GM12875 (cell line): ENCODE measurements around the gene DYNC1I1.

ENCODE experiments used
- H3K4me3 ChIP-seq: one replicate; pipeline ENCODE4 v1.5.1; 2011; ENCODE audit warnings: low read depth, low read length, control low read depth
- TF ChIP-seq, protein P1 (sequence below): IDR thresholded peaks from 2 replicates; pipeline ENCODE4 v1.5.1; 2011; ENCODE audit warnings: low read depth, mild to moderate bottlenecking, control low read depth, inconsistent platforms, low read length, moderate library complexity, borderline replicate concordance; ENCODE audit not compliant: insufficient read depth

The DYNC1I1 gene

DNA sequence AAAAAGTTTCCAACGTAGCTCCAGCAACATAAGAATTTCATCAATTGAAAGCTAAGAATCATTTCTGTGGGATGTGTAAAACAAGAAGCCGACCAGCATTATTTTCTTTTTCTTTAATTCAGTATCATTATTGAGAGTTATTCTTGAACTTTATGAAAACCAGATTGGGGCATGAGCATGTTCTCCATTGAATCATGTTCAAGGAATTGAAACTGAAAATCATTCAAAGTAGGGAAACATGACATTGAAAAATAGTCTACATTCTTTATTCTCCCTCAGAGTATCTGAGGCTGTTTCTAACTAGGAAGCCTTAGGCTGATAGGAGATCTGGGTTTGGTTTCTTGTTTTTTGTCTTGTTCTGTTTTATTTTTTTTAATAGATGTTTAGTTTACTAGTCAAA lies 253.7 kb downstream of the DYNC1I1 start:
- TF ChIP-seq, protein P1, sequence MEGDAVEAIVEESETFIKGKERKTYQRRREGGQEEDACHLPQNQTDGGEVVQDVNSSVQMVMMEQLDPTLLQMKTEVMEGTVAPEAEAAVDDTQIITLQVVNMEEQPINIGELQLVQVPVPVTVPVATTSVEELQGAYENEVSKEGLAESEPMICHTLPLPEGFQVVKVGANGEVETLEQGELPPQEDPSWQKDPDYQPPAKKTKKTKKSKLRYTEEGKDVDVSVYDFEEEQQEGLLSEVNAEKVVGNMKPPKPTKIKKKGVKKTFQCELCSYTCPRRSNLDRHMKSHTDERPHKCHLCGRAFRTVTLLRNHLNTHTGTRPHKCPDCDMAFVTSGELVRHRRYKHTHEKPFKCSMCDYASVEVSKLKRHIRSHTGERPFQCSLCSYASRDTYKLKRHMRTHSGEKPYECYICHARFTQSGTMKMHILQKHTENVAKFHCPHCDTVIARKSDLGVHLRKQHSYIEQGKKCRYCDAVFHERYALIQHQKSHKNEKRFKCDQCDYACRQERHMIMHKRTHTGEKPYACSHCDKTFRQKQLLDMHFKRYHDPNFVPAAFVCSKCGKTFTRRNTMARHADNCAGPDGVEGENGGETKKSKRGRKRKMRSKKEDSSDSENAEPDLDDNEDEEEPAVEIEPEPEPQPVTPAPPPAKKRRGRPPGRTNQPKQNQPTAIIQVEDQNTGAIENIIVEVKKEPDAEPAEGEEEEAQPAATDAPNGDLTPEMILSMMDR = no peak
- H3K4me3 ChIP-seq = no peak overlapping the region

DNA sequence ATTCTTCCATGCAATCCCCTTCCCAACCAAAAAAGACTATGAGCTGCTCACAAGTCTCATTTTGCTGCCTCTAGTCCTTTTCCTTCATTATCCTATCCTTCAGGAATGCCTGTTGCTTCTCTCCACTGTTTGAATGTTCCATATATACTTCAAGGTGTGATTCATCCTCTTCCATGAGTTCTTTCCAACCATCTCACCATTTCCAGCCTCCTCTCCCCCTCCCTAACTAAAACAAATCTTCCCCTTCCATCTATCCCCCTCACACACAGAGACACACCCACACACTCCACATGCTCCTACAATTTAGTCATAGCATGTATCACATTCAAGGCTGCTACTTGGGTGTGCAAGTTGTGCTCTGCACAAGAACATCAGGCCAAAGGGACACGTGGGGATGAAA lies 254.3 kb downstream of the DYNC1I1 start:
- TF ChIP-seq, protein P1 = no peak
- no peak overlapping the region for H3K4me3 ChIP-seq

DNA sequence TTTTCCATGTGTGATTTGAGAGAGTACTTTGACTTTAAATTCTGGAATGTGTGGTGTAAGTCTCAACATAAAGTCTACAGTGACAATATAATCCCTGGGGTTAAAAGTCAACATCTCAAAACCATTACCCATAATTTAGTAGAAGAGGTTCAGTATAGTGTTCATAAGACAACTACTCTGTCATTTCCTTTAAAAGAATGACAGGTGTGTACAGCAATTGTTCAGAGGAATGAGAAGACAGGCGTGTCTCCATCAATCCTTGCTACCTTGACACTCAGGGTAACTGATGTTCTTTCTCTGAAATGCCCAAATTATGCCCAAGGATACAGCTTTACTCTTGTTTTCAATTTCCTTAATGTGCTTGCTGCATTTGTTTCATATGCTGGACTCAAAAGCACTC lies 256.4 kb downstream of the DYNC1I1 start:
- TF ChIP-seq, protein P1 = no peak
- no peak overlapping the region for H3K4me3 ChIP-seq

DNA sequence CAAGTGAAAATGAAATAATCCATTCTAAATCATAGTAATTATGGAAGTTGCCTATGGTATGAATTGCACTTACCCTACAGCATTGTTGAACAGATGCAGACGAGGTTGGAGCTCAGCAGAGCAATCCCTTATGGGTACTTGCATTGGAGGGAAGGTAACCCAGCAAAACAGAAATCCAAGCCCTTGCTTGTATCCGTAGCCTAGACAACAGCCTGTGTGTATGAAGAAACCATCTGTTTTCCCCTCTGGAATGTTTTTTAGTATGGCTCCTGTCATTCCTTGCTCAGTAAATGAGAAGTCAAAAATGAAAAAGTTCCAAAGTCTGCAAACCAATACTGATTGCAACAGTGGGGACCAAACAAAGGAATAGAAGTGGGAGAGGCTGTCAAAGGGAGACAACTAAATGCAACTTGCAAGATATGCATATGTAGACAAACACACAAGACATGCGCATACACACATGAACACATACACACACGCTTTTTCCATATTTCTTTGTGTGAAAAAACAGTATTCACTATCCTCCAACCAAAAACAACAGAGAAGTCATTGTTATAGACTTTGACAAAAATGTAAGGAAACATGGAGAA lies 260.8 kb downstream of the DYNC1I1 start:
- no peak overlapping the region for H3K4me3 ChIP-seq
- TF ChIP-seq, protein P1 = no peak

DNA sequence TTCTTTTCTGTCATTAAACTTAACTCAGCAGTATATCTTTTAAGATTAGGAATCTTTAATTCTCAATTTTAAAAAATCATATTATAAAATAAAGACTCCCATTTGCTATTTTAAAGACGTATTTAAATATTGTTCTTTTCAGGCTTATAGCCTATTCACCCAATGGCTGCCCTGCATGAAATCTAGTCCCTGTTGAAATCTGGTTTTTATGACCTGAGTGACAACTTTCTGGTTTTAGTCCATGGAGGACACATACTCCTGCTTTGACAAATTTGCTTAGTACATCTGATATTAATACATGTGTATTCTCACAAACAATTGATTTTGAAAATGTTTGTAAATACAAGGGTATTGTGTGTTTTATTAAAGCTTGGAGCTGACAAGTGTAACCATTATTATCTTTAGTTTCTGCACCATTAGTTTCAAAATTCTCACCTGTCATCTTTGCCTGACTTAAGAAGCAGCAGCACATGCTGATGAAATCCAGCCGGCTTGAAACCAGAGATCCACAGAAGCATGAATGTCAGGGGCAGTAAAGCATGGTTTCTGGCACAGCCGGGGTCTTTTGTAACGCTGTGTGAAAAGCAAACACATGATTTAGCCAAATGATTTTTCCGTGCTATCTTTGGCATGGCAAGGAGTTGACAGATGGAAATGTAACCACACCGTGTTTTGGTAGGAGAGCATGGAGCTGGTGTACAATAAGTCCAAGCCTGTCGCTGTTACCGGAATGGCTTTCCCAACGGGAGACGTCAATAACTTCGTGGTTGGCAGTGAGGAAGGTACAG lies 262.8 kb downstream of the DYNC1I1 start:
- no peak overlapping the region for H3K4me3 ChIP-seq

DNA sequence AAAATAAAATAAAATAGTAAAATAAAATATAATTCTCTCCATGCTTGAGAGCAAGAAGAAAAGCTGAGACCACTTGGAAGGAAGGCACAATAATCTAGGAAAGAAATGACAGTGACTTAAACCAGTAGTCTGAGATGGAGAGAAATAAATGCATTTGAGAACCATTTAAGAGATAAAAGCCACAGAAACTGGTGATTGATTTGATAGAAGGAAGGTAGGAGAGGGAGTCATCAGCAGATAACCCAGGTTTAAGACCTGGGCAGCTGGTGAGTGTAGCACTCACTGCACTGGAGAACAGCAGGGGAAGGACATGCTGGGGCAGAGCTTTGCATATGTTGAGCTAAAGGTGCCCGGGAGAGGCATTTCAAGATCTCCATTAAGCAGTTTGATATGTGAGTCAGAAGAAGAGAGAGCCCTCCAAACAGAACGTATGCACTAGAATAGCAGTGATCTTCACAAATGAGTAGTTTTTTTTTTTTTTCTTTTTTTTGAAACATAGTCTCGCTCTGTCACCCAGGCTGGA lies 268.0 kb downstream of the DYNC1I1 start:
- no peak overlapping the region for H3K4me3 ChIP-seq
- TF ChIP-seq, protein P1 = no peak

More for the DNA sequence above, 262.8 kb downstream of the DYNC1I1 start:
- TF ChIP-seq, protein P1 = no peak

DNA sequence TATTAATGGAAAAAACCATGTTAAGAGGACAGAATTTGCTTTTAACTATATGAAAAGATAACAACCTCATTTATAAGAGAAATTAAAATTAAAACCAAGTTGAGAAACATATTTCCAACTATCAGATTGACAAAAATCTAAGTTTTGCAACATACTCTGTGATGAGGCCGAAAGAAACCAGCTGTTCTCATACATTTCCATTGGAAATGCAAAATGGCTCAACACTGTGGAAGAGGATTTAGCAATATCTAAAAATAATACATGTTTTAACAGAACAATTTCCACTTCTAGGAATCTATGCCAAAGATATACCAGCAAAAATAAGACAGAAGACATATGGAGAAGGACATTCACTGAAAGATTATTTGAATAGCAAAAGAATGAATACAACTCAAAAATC lies 268.8 kb downstream of the DYNC1I1 start:
- TF ChIP-seq, protein P1 = no peak

More for the DNA sequence above, 268.8 kb downstream of the DYNC1I1 start:
- H3K4me3 ChIP-seq = no peak overlapping the region
